ENCODE measurements around the gene FGD2. TPM values are rescaled to one million over a fixed set of nuclear protein-coding genes. Genes with fewer than 3 reads are reported as not detected.

FGD2 gene
- polyA plus RNA-seq, 1 donor from 2014 or later, result not detected

DNA sequence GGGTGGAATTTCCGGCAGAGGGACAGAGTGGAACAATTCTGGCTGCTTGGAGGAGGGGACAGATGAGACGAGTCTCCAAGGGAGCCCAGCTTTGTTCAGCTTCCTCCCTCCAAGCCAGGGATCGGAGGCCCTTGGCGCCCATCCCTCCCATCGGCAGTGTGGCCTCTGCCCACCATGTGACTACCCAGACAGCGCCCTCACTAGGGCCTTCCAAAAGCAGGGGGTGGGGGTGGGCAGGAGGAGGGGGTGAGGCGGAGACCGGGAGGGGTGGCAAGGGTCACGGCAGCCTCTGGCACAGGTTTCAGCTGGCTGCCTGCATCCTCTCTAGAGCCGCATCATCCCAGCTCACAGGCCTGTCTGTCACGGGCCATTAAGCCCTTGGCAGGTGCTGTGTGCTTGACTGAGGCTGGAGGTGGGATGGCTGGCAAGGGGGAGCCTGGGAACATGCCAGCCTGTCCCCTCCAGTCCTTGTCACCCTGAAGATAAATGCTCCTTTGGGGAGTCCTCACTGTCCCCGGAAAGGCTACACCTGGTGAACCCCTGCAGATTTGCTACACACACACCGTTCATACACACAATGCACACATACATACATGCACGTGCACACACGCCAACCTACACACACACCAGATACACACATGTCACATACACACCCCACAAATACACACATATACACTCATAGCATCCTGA is 6.2 kb upstream of the FGD2 start:
- no peak overlapping the region for H3K4me3 ChIP-seq (ENCODE audit: low read length)
- H3F3A ChIP-seq (ENCODE audit: insufficient read depth, low read length, poor library complexity, severe bottlenecking), result no peaks in the 10 kb centered on the region
- no peak overlapping the region for H3K27ac ChIP-seq (ENCODE audit: low read length)
- no peak overlapping the region for H2AFZ ChIP-seq (ENCODE audit: low read depth, low read length)
- no peaks in the 10 kb centered on the region for H3K79me2 ChIP-seq (replicated peaks; ENCODE audit: insufficient read depth, low read length)
- no peak overlapping the region for H3K9ac ChIP-seq (ENCODE audit: low read length)
- no peaks in the 10 kb centered on the region for H3K9me2 ChIP-seq (ENCODE audit: insufficient read depth, low read length)
- no peaks in the 10 kb centered on the region for H3K36me3 ChIP-seq (ENCODE audit: insufficient read depth, low read length)
- H3K9me3 ChIP-seq (ENCODE audit: low read length), result no peaks in the 10 kb centered on the region
- H4K20me1 ChIP-seq (ENCODE audit: insufficient read depth), result no peaks in the 10 kb centered on the region
- H3K27me3 ChIP-seq (ENCODE audit: insufficient read depth, low read depth, low read length), result no peaks in the 10 kb centered on the region
- TF ChIP-seq, protein P1, sequence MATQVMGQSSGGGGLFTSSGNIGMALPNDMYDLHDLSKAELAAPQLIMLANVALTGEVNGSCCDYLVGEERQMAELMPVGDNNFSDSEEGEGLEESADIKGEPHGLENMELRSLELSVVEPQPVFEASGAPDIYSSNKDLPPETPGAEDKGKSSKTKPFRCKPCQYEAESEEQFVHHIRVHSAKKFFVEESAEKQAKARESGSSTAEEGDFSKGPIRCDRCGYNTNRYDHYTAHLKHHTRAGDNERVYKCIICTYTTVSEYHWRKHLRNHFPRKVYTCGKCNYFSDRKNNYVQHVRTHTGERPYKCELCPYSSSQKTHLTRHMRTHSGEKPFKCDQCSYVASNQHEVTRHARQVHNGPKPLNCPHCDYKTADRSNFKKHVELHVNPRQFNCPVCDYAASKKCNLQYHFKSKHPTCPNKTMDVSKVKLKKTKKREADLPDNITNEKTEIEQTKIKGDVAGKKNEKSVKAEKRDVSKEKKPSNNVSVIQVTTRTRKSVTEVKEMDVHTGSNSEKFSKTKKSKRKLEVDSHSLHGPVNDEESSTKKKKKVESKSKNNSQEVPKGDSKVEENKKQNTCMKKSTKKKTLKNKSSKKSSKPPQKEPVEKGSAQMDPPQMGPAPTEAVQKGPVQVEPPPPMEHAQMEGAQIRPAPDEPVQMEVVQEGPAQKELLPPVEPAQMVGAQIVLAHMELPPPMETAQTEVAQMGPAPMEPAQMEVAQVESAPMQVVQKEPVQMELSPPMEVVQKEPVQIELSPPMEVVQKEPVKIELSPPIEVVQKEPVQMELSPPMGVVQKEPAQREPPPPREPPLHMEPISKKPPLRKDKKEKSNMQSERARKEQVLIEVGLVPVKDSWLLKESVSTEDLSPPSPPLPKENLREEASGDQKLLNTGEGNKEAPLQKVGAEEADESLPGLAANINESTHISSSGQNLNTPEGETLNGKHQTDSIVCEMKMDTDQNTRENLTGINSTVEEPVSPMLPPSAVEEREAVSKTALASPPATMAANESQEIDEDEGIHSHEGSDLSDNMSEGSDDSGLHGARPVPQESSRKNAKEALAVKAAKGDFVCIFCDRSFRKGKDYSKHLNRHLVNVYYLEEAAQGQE (IDR thresholded peaks at IDR 0.05; ENCODE audit: borderline replicate concordance), result no peak
- TF ChIP-seq RAD21 (conservative IDR thresholded peaks at IDR 0.05) (no peak), CTCF (IDR thresholded peaks at IDR 0.05; ENCODE audit: poor library complexity, severe bottlenecking) (no peak), POLR2AphosphoS5 (IDR thresholded peaks at IDR 0.05) (no peak), EZH2 (IDR thresholded peaks at IDR 0.05; ENCODE audit: borderline replicate concordance, insufficient read depth, low read length, poor library complexity, severe bottlenecking) (no peak), EP300 (conservative IDR thresholded peaks at IDR 0.05; ENCODE audit: poor library complexity, severe bottlenecking) (no peak), SMC3 (conservative IDR thresholded peaks at IDR 0.05; ENCODE audit: poor library complexity) (no peak), TAF1 (IDR thresholded peaks at IDR 0.05; ENCODE audit: low read depth) (no peak), MXI1 (conservative IDR thresholded peaks at IDR 0.05; ENCODE audit: poor library complexity, severe bottlenecking) (no peak)
- no peak overlapping the region for H3K4me2 ChIP-seq (ENCODE audit: low read length)

DNA sequence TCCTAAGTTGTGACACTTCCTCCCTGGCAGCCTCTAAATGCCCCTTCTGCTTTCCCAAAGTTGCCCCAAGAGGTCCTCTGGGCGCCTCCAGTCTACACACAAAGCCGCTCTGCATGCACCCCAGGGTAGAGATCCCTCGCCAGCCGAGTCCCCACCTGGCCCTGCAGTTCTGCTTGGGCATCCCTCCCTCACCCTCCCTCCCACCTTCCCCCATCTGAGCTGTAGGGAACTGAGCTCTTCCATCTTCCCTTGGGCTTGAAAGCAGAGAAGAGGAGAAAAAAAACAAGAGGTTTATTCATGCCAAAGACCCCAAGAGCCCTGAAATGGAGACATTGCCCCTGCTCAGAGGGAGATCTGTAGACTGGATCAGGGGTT is 5.7 kb upstream of the FGD2 start:
- no peaks in the 10 kb centered on the region for H3K79me2 ChIP-seq (replicated peaks; ENCODE audit: insufficient read depth, low read length)
- no peak overlapping the region for H2AFZ ChIP-seq (ENCODE audit: low read depth, low read length)
- H3K9ac ChIP-seq (ENCODE audit: low read length), result no peak overlapping the region
- H3K4me2 ChIP-seq (ENCODE audit: low read length), result no peak overlapping the region
- no peak for TF ChIP-seq RAD21 (conservative IDR thresholded peaks at IDR 0.05)
- no peak for TF ChIP-seq EP300 (conservative IDR thresholded peaks at IDR 0.05; ENCODE audit: poor library complexity, severe bottlenecking)
- TF ChIP-seq, protein P1 (IDR thresholded peaks at IDR 0.05; ENCODE audit: borderline replicate concordance), result no peak
- TF ChIP-seq SMC3 (conservative IDR thresholded peaks at IDR 0.05; ENCODE audit: poor library complexity), result no peak
- TF ChIP-seq CTCF (IDR thresholded peaks at IDR 0.05; ENCODE audit: poor library complexity, severe bottlenecking), result no peak
- no peak for TF ChIP-seq POLR2AphosphoS5 (IDR thresholded peaks at IDR 0.05)
- no peak for TF ChIP-seq TAF1 (IDR thresholded peaks at IDR 0.05; ENCODE audit: low read depth)
- no peak for TF ChIP-seq MXI1 (conservative IDR thresholded peaks at IDR 0.05; ENCODE audit: poor library complexity, severe bottlenecking)
- no peak for TF ChIP-seq EZH2 (IDR thresholded peaks at IDR 0.05; ENCODE audit: borderline replicate concordance, insufficient read depth, low read length, poor library complexity, severe bottlenecking)
- H3F3A ChIP-seq (ENCODE audit: insufficient read depth, low read length, poor library complexity, severe bottlenecking), result no peaks in the 10 kb centered on the region
- no peaks in the 10 kb centered on the region for H4K20me1 ChIP-seq (ENCODE audit: insufficient read depth)
- H3K4me3 ChIP-seq (ENCODE audit: low read length), result no peak overlapping the region
- no peak overlapping the region for H3K27ac ChIP-seq (ENCODE audit: low read length)
- no peaks in the 10 kb centered on the region for H3K9me2 ChIP-seq (ENCODE audit: insufficient read depth, low read length)
- H3K27me3 ChIP-seq (ENCODE audit: insufficient read depth, low read depth, low read length), result no peaks in the 10 kb centered on the region
- H3K36me3 ChIP-seq (ENCODE audit: insufficient read depth, low read length), result no peaks in the 10 kb centered on the region
- no peaks in the 10 kb centered on the region for H3K9me3 ChIP-seq (ENCODE audit: low read length)

All from neural cell (in vitro differentiated cells).